Erythroblast (primary cell): ENCODE measurements around the gene TEX2.

Source experiments
- GATA1 ChIP-seq: IDR thresholded peaks from 2 replicates; pipeline ENCODE4 v1.6.1; 2011; ENCODE audit warnings: low read depth, mild to moderate bottlenecking, control low read depth, low read length, moderate library complexity
- POLR2A ChIP-seq: IDR thresholded peaks from 2 replicates; pipeline ENCODE4 v1.6.1; 2011; ENCODE audit warnings: mild to moderate bottlenecking, low read length

DNA sequence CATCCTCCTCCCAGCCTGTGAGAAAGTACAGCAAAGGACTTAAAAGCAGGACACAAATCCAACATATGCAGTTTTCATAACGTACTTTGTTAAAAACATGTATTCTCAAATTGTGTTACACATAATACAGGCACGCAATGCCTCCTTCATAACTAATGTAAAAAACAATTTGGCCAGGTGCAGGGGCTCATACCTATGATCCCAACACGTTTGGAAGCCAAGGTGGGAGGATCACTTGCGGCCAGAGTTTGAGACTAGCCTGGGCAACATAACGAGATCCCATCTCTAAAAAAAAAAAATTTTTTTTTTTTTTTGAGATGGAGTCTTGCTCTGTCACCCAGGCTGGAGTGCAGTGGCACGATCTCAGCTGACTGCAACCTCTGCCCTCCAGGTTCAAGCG lies 20.4 kb downstream of the TEX2 start:
- TF ChIP-seq POLR2A: no peak
- no peak for TF ChIP-seq GATA1
